C4-2B (cell line): Measurements from ENCODE around the gene DPH5.

ENCODE experiments used
- ZFX ChIP-seq: fragments of 450-650 bp; IDR thresholded peaks from 2 replicates; pipeline ENCODE4 v1.6.1; 2017
- TF ChIP-seq, protein P1 (sequence below): fragments of 450-650 bp; conservative IDR thresholded peaks from 2 replicates; pipeline ENCODE4 v1.5.1; 2017; ENCODE audit warnings: mild to moderate bottlenecking

DNA sequence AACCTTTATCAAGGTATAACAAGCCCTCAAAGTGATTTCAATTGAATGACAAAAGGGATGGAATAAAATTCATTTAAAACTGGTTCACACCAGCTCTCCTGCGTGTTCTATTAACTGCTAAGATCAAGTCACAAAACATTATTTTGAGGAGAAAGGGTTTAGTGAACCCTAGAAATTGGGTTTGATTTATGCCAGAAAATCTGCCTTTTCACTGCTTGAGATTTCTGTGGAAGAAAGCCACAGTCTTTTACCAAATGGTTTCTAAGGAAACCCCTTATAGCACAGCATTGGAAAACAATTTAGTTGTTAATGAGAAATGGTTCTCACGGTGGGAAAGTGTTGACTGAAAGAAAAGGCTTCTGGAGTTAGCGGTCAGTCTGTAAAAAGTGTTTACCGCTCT lies 43.6 kb upstream of the DPH5 start:
- TF ChIP-seq, protein P1, sequence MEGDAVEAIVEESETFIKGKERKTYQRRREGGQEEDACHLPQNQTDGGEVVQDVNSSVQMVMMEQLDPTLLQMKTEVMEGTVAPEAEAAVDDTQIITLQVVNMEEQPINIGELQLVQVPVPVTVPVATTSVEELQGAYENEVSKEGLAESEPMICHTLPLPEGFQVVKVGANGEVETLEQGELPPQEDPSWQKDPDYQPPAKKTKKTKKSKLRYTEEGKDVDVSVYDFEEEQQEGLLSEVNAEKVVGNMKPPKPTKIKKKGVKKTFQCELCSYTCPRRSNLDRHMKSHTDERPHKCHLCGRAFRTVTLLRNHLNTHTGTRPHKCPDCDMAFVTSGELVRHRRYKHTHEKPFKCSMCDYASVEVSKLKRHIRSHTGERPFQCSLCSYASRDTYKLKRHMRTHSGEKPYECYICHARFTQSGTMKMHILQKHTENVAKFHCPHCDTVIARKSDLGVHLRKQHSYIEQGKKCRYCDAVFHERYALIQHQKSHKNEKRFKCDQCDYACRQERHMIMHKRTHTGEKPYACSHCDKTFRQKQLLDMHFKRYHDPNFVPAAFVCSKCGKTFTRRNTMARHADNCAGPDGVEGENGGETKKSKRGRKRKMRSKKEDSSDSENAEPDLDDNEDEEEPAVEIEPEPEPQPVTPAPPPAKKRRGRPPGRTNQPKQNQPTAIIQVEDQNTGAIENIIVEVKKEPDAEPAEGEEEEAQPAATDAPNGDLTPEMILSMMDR = no peak
- TF ChIP-seq ZFX = no peak
